ENCODE data around the gene EYA2.

EYA2 gene

GRCh38 chr20:47061549-47061948, 166.9 kb downstream of the EYA2 start:
- no peak for DNase-seq

GRCh38 chr20:47062226-47062890, 167.7 kb downstream of the EYA2 start:
- DNase-seq = no peak

GRCh38 chr20:47063407-47063806, 168.8 kb downstream of the EYA2 start:
- DNase-seq = no peak

GRCh38 chr20:47063808-47064207, 169.2 kb downstream of the EYA2 start:
- DNase-seq = no peak

GRCh38 chr20:47066484-47067270, 172.0 kb downstream of the EYA2 start:
- DNase-seq = no peak

GRCh38 chr20:47067776-47068175, 173.1 kb downstream of the EYA2 start:
- DNase-seq = no peak

- no peak for DNase-seq
Measured at GRCh38 chr20:47070176-47070575, 175.5 kb downstream of the EYA2 start.

GRCh38 chr20:47071646-47072185, 177.1 kb downstream of the EYA2 start:
- no peak for DNase-seq

- no peak for DNase-seq
Measured at GRCh38 chr20:47073766-47074475, 179.3 kb downstream of the EYA2 start.

- DNase-seq = no peak
Measured at GRCh38 chr20:47075263-47075662, 180.6 kb downstream of the EYA2 start.

GRCh38 chr20:47079047-47079446, 184.4 kb downstream of the EYA2 start:
- DNase-seq = no peak

GRCh38 chr20:47080365-47080764, 185.7 kb downstream of the EYA2 start:
- DNase-seq = no peak

GRCh38 chr20:47086316-47086715, 191.7 kb downstream of the EYA2 start:
- no peak for DNase-seq

GRCh38 chr20:47088335-47088734, 193.7 kb downstream of the EYA2 start:
- DNase-seq = no peak

GRCh38 chr20:47089151-47089550, 194.5 kb downstream of the EYA2 start:
- DNase-seq = no peak

- DNase-seq = no peak
Measured at GRCh38 chr20:47090835-47091234, 196.2 kb downstream of the EYA2 start.

GRCh38 chr20:47093320-47093966, 198.8 kb downstream of the EYA2 start:
- DNase-seq = no peak

- DNase-seq = no peak
Measured at GRCh38 chr20:47095690-47096089, 201.0 kb downstream of the EYA2 start.

- no peak for DNase-seq
Measured at GRCh38 chr20:47097691-47098622, 203.3 kb downstream of the EYA2 start.

GRCh38 chr20:47099093-47099492, 204.4 kb downstream of the EYA2 start:
- DNase-seq = no peak
